GM19025 (cell line): ENCODE data around the gene GLB1L.
A peak's percentile ranks its signal among the peaks of the same experiment; 100 is the strongest.

Source experiments
- ATAC-seq: cut with Tn5 transposase; IDR thresholded peaks from one replicate; pipeline ENCODE4 v1.9.1; 2021; ENCODE audit warnings: mild to moderate bottlenecking, low read depth, moderate library complexity; ENCODE audit not compliant: unreplicated experiment

Gene GLB1L

GRCh38 chr2:219253753-219254589 is 8.7 kb upstream of the GLB1L start, which contains the start of gene TUBA4A:
TSS of gene TUBA4A (minus strand) at chr2:219253918. CDS start at chr2:219253858, 60 bp downstream.
- peak; percentile 46 for ATAC-seq

- ATAC-seq: no peak
Measured at GRCh38 chr2:219252900-219253752, 7.9 kb upstream of the GLB1L start, which contains the start of gene TUBA4B. TSS of gene TUBA4B (plus strand) at chr2:219253243. CDS start at chr2:219253408, 165 bp downstream.

GRCh38 chr2:219252570-219252899 is 7.3 kb upstream of the GLB1L start:
- ATAC-seq: no peak

- no peak for ATAC-seq
Measured at GRCh38 chr2:219252084-219252483, 6.8 kb upstream of the GLB1L start.

- ATAC-seq: no peak
Measured at GRCh38 chr2:219251656-219252055, 6.4 kb upstream of the GLB1L start.

GRCh38 chr2:219250049-219250781 is 5.0 kb upstream of the GLB1L start:
- ATAC-seq: no peak

- ATAC-seq: peak; percentile 35
Measured at GRCh38 chr2:219249203-219249980, 4.1 kb upstream of the GLB1L start.

GRCh38 chr2:219248845-219249202 is 3.6 kb upstream of the GLB1L start:
- ATAC-seq: no peak

GRCh38 chr2:219247678-219248642 is 2.7 kb upstream of the GLB1L start:
- ATAC-seq: no peak

GRCh38 chr2:219246559-219246958 is 1.3 kb upstream of the GLB1L start:
- ATAC-seq: no peak

- ATAC-seq: no peak
Measured at GRCh38 chr2:219245899-219246230, 621 bp upstream of the GLB1L start.

- ATAC-seq: no peak
Measured at GRCh38 chr2:219244789-219245147, 476 bp downstream of the GLB1L start.

GRCh38 chr2:219243291-219243761 is 1.9 kb downstream of the GLB1L start:
- ATAC-seq: no peak

- no peak for ATAC-seq
Measured at GRCh38 chr2:219234331-219234730, 10.9 kb downstream of the GLB1L start.

- no peak for ATAC-seq
Measured at GRCh38 chr2:219230059-219230540, 15.1 kb downstream of the GLB1L start.

- peak; percentile 96 for ATAC-seq
Measured at GRCh38 chr2:219229305-219230058, 15.8 kb downstream of the GLB1L start, which contains the start of the genes ANKZF1 and ATG9A. TSS of gene ANKZF1 (plus strand) at chr2:219229806. CDS start at chr2:219230258, 452 bp downstream. TSS of gene ATG9A (minus strand) at chr2:219229636. CDS start at chr2:219228024, 1,612 bp downstream.

GRCh38 chr2:219228911-219229304 is 16.3 kb downstream of the GLB1L start:
- peak; percentile 10 for ATAC-seq
